Pons (tissue), 1 donor: Measurements from ENCODE around the gene GBP2.
A peak's percentile ranks its signal among the peaks of the same experiment; 100 is the strongest.
"Not testable (repeated sequence)": the region's sequence is repeated elsewhere in the genome, so short reads cannot be mapped to it uniquely, and the experiment has no call there.

Experiments used
- DNase-seq: peaks from one replicate; pipeline ENCODE4 v3.0.0-alpha.2; 2016; ENCODE audit warnings: low spot score

The GBP2 gene

DNA sequence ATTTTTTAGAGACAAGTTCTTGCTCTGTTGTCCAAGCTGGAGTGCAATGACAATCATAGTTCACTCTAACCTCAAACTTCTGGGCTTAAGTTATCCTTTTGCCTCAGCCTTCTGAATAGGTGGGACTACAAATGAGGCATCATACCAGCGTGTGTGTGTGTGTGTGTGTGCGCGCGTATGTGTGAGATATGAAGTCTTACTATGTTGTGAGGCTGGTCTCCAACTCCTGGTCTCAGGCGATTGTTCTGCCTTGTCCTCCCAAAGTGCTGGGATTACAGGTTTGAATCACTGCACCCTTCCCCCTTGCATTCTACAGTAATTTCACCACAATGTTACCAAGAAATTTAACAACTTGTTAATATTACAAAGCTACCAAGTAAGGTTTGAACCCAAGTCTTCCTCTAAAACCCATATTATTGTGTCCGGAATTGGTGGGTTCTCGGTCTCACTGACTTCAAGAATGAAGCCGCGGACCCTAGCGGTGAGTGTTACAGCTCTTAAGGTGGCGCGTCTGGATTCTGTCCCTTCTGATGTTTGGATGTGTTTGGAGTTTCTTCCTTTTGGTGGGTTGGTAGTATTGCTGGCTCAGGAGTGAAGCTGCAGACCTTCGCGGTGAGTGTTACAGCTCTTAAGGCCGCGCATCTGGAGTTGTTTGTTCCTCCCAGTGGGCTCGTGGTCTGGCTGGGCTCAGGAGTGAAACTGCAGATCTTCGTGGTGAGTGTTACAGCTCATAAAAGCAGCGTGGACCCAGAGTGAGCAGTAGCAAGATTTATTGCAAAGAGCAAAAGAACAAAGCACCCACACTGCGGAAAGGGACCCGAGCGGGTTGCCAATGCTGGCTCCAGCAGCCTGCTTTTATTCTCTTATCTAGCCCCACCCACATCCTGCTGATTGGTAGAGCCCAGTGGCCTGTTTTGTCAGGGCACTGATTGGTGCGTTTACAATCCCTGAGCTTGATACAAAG is 970 bp upstream of the GBP2 start:
- not testable (repeated sequence) for DNase-seq

DNA sequence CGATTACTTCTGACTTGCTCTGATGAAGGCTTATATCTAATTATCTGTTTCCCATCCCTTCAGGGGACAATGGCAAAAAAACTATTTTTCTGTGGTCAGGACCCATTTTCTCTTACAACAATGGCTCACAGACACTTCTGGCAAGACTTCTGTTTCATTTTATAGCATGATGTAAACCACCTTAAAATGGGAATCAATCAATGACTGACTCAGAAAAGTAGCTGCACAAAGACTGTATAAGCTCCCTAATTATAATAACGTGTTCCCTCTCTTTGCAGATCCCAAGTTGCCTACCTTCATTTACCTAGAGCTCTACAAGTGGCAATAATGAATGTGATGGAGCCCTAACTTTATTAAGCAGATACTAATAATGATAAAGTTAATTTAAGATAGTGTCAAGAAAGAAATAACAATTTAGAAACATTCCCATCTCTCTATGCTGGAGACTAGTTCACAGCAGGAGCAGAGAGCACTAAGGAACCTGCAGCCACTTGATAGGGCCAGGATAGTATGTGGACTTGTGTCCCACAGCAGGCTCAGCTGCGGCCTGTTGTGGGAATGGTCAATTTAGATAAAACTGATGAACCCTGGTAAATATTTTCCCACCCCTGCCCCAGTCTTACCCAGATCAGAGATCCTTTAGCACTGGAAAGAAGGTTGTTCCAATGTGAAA is 538 bp downstream of the GBP2 start:
- peak; percentile 26 for DNase-seq

DNA sequence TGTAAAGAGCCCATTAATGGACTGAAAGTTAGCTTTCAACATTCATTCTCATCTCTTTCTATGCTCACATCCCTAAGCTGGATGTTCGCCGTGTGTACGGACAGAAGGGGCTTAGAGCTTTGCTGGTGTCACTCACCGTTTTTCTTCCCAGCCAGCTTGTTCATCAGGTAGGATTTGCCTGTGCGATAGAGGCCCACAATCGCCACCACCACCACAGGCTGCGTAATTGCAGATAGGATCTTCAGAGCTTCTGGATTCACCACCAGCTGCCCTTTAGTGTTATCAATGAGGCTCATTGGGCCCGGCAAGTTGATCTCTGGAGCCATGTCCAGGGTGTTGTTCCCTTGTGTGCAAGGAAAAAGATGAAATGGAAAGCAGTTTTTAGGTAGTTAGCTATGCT is 4.3 kb downstream of the GBP2 start:
- DNase-seq, result no peak

- no peak for DNase-seq
Measured at GRCh38 chr1:89114662-89115061, 11.3 kb downstream of the GBP2 start.

DNA sequence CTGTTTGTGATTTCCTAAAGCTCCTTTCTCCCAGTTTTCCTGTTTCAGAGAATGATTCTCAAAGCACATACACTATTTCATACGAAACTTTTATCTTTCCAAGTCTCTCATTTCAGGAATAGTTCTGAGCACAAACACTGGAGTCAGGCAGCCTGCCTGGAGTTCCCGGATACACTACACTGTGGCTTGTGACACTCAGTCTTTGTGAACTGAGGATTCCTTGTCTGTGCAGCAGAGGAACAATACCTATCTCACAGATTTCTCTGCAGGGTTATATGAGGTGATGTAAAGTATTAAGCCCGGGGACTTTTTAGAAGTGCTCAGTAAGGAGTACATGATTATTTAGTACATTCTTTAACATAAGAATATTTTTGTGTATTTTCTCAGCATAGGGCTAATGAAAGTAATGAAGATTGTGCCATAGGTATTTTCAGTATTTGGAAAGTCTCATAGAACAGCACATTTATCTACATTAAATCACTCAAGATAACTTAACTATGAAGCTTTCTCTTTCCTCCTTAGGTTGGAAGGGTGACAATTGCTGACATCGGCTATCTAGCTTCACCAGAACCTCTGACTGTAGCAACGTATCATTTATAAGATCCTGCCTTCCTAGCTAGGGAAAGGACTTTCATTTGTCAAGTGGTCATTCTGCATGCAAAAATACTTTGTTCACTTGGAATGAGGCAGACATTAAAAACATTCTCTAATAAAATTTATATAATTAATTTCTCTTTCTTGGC is 12.9 kb downstream of the GBP2 start:
- DNase-seq, result peak; percentile 77

DNA sequence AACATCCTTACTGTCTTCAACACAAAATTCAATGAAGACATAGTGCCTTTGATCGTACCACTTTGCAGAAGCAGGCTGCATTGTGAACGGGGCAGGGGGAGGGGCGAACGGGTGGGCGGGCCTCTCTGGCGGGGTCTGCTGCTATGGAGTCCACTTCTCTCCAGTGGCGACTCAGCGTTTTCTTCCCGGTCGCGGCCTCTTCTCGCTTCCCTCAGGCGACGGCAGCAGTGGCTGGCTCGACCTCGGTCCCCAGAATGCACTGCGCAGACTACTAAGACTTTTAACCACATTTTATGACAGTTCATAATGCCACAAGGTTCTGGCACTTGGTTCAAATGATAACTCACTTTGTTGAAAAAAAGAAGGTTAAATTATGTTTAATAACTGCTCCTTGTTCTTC is 21.2 kb downstream of the GBP2 start:
- DNase-seq, result no peak

GRCh38 chr1:89104147-89104546 is 21.8 kb downstream of the GBP2 start:
- DNase-seq, result no peak

GRCh38 chr1:89102021-89102420 is 23.9 kb downstream of the GBP2 start:
- no peak for DNase-seq

DNA sequence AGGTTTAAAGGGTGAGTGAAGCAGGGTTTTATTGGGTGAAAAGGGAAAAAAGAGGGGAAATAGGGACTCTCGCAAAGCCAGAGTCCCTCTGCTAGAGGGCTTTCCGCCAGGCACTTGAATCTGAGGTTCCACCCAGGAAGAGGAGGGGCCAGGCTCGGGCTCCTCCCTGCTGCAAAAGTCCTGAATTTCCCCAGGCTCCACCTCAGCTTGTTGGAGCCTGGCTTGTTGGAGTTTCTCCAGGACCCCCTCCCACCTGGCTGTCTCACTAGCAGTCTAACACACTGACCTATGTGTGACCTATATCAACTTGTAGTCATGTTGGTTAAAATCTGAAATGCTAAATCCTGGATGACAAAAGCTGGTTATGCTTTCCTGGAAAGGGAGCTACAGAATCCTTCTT is 25.5 kb downstream of the GBP2 start:
- no peak for DNase-seq

DNA sequence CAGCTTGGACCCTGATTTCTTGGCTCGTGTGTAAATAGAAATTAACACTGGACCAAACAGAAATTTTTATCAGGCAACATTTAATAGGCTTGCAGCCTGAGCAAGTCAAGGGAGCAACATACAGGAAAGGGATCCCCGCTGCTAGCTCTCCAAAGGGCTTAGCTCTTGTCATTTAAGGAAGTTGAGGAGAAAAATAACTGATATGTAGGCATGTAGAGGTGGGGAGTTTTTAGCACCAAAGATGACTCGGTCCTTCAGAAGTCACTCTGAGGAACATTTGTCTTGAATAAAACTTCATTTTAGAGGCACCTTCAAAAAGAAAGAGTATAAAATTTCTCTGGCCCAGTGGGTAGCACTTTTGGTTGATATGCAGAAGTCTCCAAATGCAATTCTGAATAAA is 27.1 kb downstream of the GBP2 start:
- DNase-seq, result no peak

DNA sequence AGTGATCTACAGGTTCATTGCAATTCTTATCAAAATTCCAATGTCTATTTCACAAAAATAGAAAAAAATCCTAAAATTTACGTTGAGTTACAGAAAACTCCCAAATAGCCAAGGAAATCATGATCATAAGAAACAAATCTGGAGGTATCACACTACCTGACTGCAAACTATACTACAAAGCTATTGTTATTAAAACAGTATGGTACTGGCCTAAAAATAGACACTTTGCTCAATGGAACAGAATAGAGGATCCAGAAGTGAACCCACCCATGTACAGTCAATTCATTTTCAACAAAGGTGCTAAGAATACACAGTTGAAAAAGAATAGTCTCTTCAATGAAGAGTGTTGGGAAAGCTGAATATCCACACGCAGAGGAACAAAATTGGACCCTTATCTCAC is 30.2 kb downstream of the GBP2 start:
- no peak for DNase-seq

DNA sequence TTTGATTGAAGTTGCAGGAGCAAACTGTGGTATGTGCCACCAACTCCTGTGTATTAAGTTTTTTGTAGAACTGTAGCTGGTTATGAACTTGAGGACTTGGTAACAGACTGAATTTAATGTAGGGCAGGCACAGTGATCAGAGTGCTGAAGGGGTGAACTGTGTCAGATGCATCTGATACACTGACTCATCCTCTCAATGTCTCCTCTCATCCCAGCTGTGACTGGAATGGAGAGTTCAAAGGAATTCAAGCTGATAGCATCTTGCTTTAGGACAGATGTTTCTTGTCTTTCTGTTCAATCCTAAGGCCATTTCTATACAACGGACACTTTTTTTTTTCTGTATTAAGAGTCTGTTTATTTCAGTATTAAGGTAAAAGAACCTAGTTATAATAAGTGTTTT is 36.0 kb downstream of the GBP2 start:
- DNase-seq, result no peak

GRCh38 chr1:89088572-89088971 is 37.3 kb downstream of the GBP2 start:
- no peak for DNase-seq

- DNase-seq, result no peak
Measured at GRCh38 chr1:89087241-89087640, 38.7 kb downstream of the GBP2 start.

DNA sequence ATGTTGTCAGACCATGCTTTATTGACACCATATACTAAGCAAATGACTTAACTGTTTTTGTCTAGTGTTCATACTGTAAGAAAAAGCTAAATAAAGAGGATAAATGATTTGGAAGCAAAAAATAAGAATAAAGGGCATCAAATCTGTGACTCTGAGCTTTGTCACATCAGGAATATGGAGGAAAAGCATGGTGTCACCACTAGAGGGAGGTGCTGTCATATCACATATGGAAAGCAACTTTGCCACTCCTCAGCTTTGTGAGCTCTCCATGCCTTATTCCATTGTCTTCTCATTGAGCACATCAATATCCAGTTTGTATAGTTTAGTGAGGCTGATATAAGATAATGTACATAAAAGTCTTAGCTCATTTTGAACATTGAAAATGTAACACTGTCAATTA is 40.1 kb downstream of the GBP2 start:
- DNase-seq, result peak; percentile 88

DNA sequence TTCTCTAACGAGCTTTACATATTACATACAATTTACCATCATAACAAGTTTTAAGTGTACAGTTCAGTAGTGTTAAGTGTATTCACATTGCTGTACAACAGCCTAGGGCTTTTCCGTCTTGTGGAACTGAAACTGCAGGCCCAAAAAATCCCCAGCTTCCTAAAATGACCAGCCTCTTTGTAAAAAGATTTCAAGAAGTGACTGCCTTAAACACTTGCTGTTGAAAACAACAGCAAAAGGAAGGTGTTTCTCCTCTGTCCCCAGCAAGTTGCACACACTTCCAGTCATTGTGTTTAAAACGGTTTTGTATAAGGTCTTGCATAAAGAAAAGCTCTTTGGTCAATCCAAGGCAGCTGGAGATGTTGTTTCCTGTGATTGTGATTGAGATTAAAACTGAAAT is 44.9 kb downstream of the GBP2 start:
- peak; percentile 64 for DNase-seq

- not testable (repeated sequence) for DNase-seq
Measured at GRCh38 chr1:89080068-89080467, 45.8 kb downstream of the GBP2 start.

DNA sequence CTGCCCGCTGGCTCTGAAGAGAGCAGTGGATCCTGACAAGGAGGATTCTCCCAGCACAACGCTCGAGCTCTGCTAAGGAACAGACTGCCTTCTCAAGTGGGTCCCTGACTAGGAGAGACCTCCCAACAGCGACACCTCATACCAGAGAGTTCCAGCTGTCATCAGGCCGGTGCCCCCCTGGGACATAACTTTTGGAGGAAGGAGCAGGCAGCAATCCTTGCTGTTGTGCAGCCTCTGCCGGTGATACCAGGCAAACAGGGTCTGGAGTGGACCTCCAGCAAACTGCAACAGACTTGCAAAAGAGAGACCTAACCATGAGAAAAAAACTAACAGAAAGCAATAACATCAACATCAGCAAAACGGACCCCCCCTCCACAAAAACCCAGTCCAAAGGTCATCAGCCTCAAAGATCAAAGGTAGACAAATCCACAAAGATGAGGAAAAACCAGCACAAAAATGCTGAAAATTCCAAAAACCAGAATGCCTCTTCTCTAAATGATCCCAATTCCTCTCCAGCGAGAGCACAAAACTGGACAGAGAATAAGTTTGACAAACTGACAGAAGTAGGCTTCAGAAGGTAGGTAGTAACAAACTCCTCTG is 53.3 kb downstream of the GBP2 start:
- not testable (repeated sequence) for DNase-seq

GRCh38 chr1:89070509-89070908 is 55.4 kb downstream of the GBP2 start:
- DNase-seq, result no peak

- DNase-seq, result peak; percentile 35
Measured at GRCh38 chr1:89069951-89070350, 56.0 kb downstream of the GBP2 start.

DNA sequence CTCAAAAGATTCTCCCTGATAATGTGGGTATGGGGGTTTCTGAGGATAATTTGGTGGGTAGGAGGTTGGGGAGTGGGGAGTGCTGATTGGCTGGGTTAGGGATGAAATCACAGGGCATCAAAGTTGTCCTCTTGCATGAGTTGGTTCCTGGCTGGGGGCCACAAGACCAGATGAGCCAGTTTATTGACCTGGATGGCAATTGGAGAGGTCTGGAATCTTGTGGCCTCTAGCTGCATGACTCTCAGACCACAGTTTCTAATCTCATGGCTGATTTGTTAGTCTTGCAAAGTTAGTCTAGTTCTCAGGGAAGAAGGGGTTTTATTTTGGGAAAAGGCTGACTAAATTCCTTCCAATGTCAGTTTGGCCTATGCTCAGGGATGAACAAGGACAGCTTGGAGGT is 57.6 kb downstream of the GBP2 start:
- DNase-seq, result no peak
